Right atrium auricular region (tissue), 2 donors: ENCODE measurements around the gene USP10. TPM values are rescaled to one million over a fixed set of nuclear protein-coding genes. Genes with fewer than 3 reads are reported as not detected.

Experiments
- DNase-seq: peaks from one replicate; pipeline ENCODE4 v3.0.0-alpha.2; 2019; ENCODE audit warnings: low spot score
- H3K27ac ChIP-seq, 2 donors: fragments of 200-600 bp; sonication (generic); 1 replicate in 1 of 2; 2 replicates in 1 of 2; pipeline ENCODE4 v1.5.1; 2016 to 2019
- H3K27me3 ChIP-seq, 2 donors: fragments of 200-600 bp; sonication (generic); one replicate each; pipeline versions ENCODE4 v1.5.1 to v1.6.0; 2017 to 2019
- H3K36me3 ChIP-seq: fragments of 200-600 bp; sonication (generic); one replicate; pipeline ENCODE4 v1.5.1; 2016
- H3K4me1 ChIP-seq, 2 donors: fragments of 200-600 bp; sonication (generic); one replicate each; pipeline versions ENCODE4 v1.5.1 to v1.6.0; 2017 to 2019
- H3K4me3 ChIP-seq, 2 donors: fragments of 200-600 bp; sonication (generic); 1 replicate in 1 of 2; 2 replicates in 1 of 2; pipeline ENCODE4 v1.5.1; 2017 to 2019; ENCODE audit warnings: mild to moderate bottlenecking in 1 of 2, moderate library complexity in 1 of 2
- H3K9me3 ChIP-seq, 2 donors: fragments of 200-600 bp; sonication (generic); one replicate each; pipeline ENCODE4 v1.5.1; 2019
- CTCF ChIP-seq, 2 donors: fragments of 200-600 bp; sonication (generic); IDR thresholded peaks; one replicate each; pipeline ENCODE4 v1.5.1; 2019; ENCODE audit warnings: antibody characterized with exemption in 2 of 2
- total RNA-seq, 2 donors: library from RNA; depleted of rRNA; stranded (reverse); fragments of >200 nt; gene quantifications; one replicate each; pipeline ENCODE4 v1.1.0, GENCODE V29; 2016

USP10 gene
- total RNA-seq, 2 donors from 2014 or later, result 44.9 to 52.3 TPM

GRCh38 chr16:84667600-84668309 lies 32.0 kb upstream of the USP10 start:
- Histone ChIP-seq H3K36me3 (peaks cover 23% of the 10 kb centered on the region), H3K27ac (no peak overlapping the region), H3K4me3 (no peak overlapping the region), H3K4me1 (no peaks in the 10 kb centered on the region), H3K27me3 (no peaks in the 10 kb centered on the region), H3K9me3 (no peaks in the 10 kb centered on the region)
- no peak for DNase-seq
- no peak for TF ChIP-seq CTCF (IDR thresholded peaks at IDR 0.05)

- no peak for TF ChIP-seq CTCF (IDR thresholded peaks at IDR 0.05)
- Histone ChIP-seq H3K27ac (no peak overlapping the region), H3K36me3 (no peaks in the 10 kb centered on the region), H3K4me3 (no peak overlapping the region), H3K27me3 (no peaks in the 10 kb centered on the region), H3K4me1 (no peaks in the 10 kb centered on the region), H3K9me3 (no peaks in the 10 kb centered on the region)
- DNase-seq, result no peak
Observed at GRCh38 chr16:84670063-84670462, 29.7 kb upstream of the USP10 start.

- no peak overlapping the region for H3K4me3 ChIP-seq
- peak; percentile 84 for DNase-seq
- H3K27me3 ChIP-seq, result no peaks in the 10 kb centered on the region
- H3K9me3 ChIP-seq, result no peaks in the 10 kb centered on the region
- H3K36me3 ChIP-seq, result no peaks in the 10 kb centered on the region
- no peaks in the 10 kb centered on the region for H3K4me1 ChIP-seq
- no peak overlapping the region for H3K27ac ChIP-seq
- TF ChIP-seq CTCF (IDR thresholded peaks at IDR 0.05), result peak; percentile 91 to 92
Observed at GRCh38 chr16:84672276-84673202, 27.3 kb upstream of the USP10 start.

- no peak overlapping the region for H3K4me3 ChIP-seq
- H3K4me1 ChIP-seq, result no peaks in the 10 kb centered on the region
- H3K9me3 ChIP-seq, result no peaks in the 10 kb centered on the region
- no peak for DNase-seq
- H3K27ac ChIP-seq, result no peak overlapping the region
- no peaks in the 10 kb centered on the region for H3K27me3 ChIP-seq
- H3K36me3 ChIP-seq, result no peaks in the 10 kb centered on the region
- no peak for TF ChIP-seq CTCF (IDR thresholded peaks at IDR 0.05)
Observed at GRCh38 chr16:84673203-84673535, 26.6 kb upstream of the USP10 start.

GRCh38 chr16:84673561-84673960 lies 26.2 kb upstream of the USP10 start:
- Histone ChIP-seq H3K4me3 (no peak overlapping the region), H3K27me3 (no peaks in the 10 kb centered on the region), H3K4me1 (no peaks in the 10 kb centered on the region), H3K27ac (no peak overlapping the region), H3K36me3 (no peaks in the 10 kb centered on the region), H3K9me3 (no peaks in the 10 kb centered on the region)
- no peak for DNase-seq
- no peak for TF ChIP-seq CTCF (IDR thresholded peaks at IDR 0.05)
